ENCODE results near the gene MAFG. TPM values are rescaled to one million over a fixed set of nuclear protein-coding genes. Genes with fewer than 3 reads are reported as not detected.

MAFG gene
- total RNA-seq, 1 donor from 2014 or later: 23.6 TPM

- H3K27me3 Mint-ChIP-seq (ENCODE audit: unreplicated experiment): peaks cover 14% of the 10 kb centered on the region
- DNase-seq (ENCODE audit: low spot score): no peak
- no peak for TF ChIP-seq CTCF (IDR thresholded peaks at IDR 0.05; ENCODE audit: unreplicated experiment)
- H3K4me1 Mint-ChIP-seq (ENCODE audit: unreplicated experiment): peaks cover 11% of the 10 kb centered on the region
- no peak overlapping the region for H3K27ac Mint-ChIP-seq (ENCODE audit: unreplicated experiment)
- H3K36me3 Mint-ChIP-seq (ENCODE audit: low read depth, unreplicated experiment): peaks cover 40% of the 10 kb centered on the region
- no peaks in the 10 kb centered on the region for H3K9me3 Mint-ChIP-seq (ENCODE audit: unreplicated experiment)
- peak overlapping the region; percentile 81 for H3K4me3 Mint-ChIP-seq (ENCODE audit: unreplicated experiment)
These were observed 39.2 kb downstream of the MAFG start for GRCh38 chr17:81888105-81888987.

GRCh38 chr17:81885869-81886548 is 41.5 kb downstream of the MAFG start:
- peak overlapping the region; percentile 59 for H3K4me3 Mint-ChIP-seq (ENCODE audit: unreplicated experiment)
- peak overlapping the region; percentile 36 for H3K27ac Mint-ChIP-seq (ENCODE audit: unreplicated experiment)
- H3K4me1 Mint-ChIP-seq (ENCODE audit: unreplicated experiment): peaks cover 11% of the 10 kb centered on the region
- peaks cover 40% of the 10 kb centered on the region for H3K36me3 Mint-ChIP-seq (ENCODE audit: low read depth, unreplicated experiment)
- TF ChIP-seq CTCF (IDR thresholded peaks at IDR 0.05; ENCODE audit: unreplicated experiment): no peak
- no peaks in the 10 kb centered on the region for H3K9me3 Mint-ChIP-seq (ENCODE audit: unreplicated experiment)
- DNase-seq (ENCODE audit: low spot score): no peak
- H3K27me3 Mint-ChIP-seq (ENCODE audit: unreplicated experiment): peaks cover 14% of the 10 kb centered on the region

DNA sequence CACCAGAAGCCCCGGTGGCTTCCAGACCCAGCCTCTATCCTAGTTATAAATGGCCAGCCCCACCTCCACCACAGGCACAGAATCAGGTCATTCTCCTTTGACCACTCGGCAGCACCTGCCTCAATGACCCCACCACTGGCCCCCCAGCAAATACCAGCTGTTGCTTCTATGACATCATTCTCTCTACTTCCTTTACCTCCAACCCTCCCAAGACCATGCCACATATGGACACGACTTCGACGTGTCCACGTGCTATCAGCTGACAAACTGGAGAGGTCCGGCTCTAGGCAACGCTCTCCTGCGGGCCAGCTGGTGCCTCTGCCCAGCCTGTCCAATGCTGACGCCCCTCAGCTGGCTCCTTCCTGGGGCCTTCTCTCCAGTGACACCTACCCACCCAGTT is 42.1 kb downstream of the MAFG start:
- DNase-seq (ENCODE audit: low spot score): no peak
- Mint-ChIP-seq H3K9me3 (ENCODE audit: unreplicated experiment) (no peaks in the 10 kb centered on the region), H3K4me1 (ENCODE audit: unreplicated experiment) (peaks cover 11% of the 10 kb centered on the region), H3K36me3 (ENCODE audit: low read depth, unreplicated experiment) (peaks cover 38% of the 10 kb centered on the region), H3K27me3 (ENCODE audit: unreplicated experiment) (peaks cover 12% of the 10 kb centered on the region), H3K27ac (ENCODE audit: unreplicated experiment) (peak overlapping the region; percentile 36), H3K4me3 (ENCODE audit: unreplicated experiment) (peak overlapping the region; percentile 59)
- TF ChIP-seq CTCF (IDR thresholded peaks at IDR 0.05; ENCODE audit: unreplicated experiment): no peak

DNA sequence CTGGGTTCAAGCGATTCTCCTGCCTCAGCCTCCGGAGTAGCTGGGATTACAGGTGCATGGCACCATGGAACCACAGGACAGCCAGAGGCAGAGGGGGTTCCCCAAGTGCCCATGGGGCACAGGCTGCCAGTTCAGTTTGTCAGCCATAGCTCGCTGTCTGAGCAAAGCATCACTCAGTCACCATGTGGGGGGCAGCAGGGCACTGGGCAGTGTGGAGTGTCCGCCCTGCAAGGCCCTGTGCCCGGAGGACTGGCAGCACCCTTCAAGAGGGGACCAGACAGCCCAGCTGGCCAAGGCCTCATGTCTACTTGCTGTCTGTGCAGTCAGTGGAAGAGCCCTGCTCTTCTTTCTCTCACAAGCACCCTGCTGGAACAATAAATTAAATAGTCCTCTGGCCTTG is 42.6 kb downstream of the MAFG start:
- DNase-seq (ENCODE audit: low spot score): no peak
- peak overlapping the region; percentile 36 for H3K27ac Mint-ChIP-seq (ENCODE audit: unreplicated experiment)
- TF ChIP-seq CTCF (IDR thresholded peaks at IDR 0.05; ENCODE audit: unreplicated experiment): no peak
- peaks cover 7% of the 10 kb centered on the region for H3K4me1 Mint-ChIP-seq (ENCODE audit: unreplicated experiment)
- no peaks in the 10 kb centered on the region for H3K9me3 Mint-ChIP-seq (ENCODE audit: unreplicated experiment)
- H3K27me3 Mint-ChIP-seq (ENCODE audit: unreplicated experiment): peaks cover 7% of the 10 kb centered on the region
- H3K4me3 Mint-ChIP-seq (ENCODE audit: unreplicated experiment): peak overlapping the region; percentile 59
- H3K36me3 Mint-ChIP-seq (ENCODE audit: low read depth, unreplicated experiment): peaks cover 33% of the 10 kb centered on the region

- no peak for TF ChIP-seq CTCF (IDR thresholded peaks at IDR 0.05; ENCODE audit: unreplicated experiment)
- Mint-ChIP-seq H3K9me3 (ENCODE audit: unreplicated experiment) (no peaks in the 10 kb centered on the region), H3K27ac (ENCODE audit: unreplicated experiment) (peak overlapping the region; percentile 18), H3K4me1 (ENCODE audit: unreplicated experiment) (peaks cover 6% of the 10 kb centered on the region), H3K4me3 (ENCODE audit: unreplicated experiment) (no peak overlapping the region), H3K36me3 (ENCODE audit: low read depth, unreplicated experiment) (peaks cover 32% of the 10 kb centered on the region), H3K27me3 (ENCODE audit: unreplicated experiment) (peaks cover 6% of the 10 kb centered on the region)
- DNase-seq (ENCODE audit: low spot score): no peak
These were observed 43.0 kb downstream of the MAFG start for GRCh38 chr17:81884520-81884919.
